ENCODE results near the gene DLGAP1.

The DLGAP1 gene

DNA sequence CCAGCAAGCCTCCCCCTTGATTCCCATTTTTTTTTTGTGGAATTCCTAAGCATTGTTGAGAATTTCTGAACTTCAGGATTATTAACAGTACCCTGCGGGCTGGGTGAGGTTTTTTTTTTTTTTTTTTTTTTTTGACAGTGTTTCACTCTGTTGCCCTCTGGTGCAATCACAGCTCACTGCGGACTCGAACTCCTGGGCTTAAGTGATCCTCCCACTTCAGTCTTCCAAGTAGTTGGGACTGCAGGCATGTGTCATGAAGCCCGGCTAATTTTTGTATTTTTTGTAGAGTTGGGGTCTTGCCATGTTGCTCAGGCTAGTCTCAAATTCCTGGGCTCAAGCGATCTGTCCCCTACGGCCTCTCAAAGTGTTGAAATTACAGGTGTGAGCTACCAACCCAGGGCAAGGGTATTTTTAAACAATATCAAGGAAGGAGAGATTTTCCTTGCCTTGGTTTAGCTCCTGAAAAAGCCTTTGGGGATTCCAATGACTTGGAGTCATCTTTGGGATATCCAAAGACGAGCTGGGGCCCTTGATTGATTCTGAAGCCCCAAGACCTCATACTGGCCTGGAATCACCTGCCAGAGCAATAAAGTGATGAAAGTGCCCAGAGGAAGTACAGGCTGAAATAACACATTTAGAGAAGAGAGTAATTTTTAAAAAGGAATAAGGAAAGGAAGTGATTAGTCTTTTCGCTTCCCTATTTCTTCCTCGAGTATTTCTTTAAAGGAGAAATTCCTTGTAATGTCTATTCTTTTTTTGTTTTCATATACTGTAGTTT is 764.9 kb downstream of the DLGAP1 start:
- DNase-seq (ENCODE audit: low spot score) = no peak

GRCh38 chr18:3689091-3689490 is 766.0 kb downstream of the DLGAP1 start:
- no peak for DNase-seq (ENCODE audit: low spot score)

DNA sequence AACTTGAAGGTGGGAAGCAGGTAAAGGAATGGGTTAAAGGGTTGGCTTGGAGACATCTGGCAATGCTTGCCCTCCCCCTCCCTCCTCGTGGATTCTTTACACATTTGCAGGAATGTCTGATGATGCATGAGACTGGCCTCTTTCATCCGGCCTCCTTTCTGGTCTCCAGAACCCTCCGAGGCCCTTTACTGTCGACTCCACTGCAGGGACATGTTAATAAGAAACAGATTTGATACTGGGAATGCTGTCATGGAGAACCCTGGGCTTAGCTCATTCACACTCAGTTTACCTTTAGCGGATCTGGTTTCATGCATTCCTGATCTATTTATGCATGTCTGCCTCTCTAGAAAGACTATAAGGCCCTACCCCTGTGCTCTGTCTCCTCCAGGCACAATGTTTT is 766.4 kb downstream of the DLGAP1 start:
- no peak for DNase-seq (ENCODE audit: low spot score)

GRCh38 chr18:3683483-3683882 is 771.6 kb downstream of the DLGAP1 start:
- no peak for DNase-seq (ENCODE audit: low spot score)

DNA sequence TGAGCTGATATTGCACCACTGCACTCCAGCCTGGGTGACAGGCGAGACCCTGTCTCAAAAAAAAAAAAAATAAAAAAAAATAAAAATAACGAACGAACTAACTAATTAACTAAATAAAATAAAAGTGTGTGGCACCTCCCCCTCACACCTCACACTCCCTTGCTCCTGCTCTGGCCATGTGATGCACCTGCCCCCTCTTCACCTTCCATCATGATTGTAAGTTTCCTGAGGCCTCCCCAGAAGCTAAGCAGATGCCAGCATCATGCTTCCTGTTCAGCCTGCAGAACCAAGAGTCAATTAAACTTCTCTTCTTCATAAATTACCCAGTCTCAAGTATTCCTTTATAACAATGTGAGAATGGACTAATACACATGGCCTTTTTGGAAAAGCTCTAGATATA is 773.0 kb downstream of the DLGAP1 start:
- DNase-seq (ENCODE audit: low spot score) = no peak

DNA sequence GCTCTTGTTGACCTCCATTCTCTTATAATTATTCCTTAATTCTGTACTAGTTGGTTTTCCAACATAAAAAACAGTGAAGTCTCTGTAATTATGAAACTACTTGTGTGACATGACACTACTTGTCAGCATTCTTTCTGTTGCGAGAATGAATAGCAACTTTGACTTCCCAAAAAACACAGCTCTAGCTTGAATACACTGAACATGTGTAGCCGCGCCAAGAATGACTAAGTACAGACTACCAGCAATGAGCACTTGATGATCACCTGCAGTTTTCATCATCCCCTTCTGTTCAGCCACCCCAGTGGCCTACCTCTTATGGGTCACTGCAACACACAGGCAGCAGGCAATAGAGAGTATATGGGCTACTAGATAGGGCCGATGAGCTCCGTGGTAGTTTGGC is 775.9 kb downstream of the DLGAP1 start:
- no peak for DNase-seq (ENCODE audit: low spot score)

GRCh38 chr18:3675994-3676393 is 779.1 kb downstream of the DLGAP1 start:
- DNase-seq (ENCODE audit: low spot score) = no peak

GRCh38 chr18:3675446-3675845 is 779.7 kb downstream of the DLGAP1 start:
- no peak for DNase-seq (ENCODE audit: low spot score)

GRCh38 chr18:3671176-3671575 is 783.9 kb downstream of the DLGAP1 start:
- no peak for DNase-seq (ENCODE audit: low spot score)

DNA sequence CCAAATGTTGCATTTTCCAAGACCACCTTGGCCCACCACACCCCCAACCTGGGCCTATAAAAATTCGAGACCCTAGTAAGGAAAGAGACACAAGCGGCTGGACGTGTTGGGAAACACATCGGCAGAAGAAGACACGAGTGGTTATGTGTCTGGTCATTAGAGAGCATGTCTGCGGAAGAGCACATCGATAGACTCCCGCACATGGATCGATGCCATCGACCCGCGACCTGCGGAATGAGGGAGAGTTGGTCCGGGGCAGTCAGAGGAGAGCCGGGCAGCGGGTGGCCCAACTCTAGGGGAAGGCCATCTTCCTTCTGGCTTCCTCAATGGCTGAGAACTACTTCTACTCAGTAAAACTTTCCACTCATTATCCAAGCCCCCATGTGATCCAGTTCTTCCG is 785.7 kb downstream of the DLGAP1 start:
- DNase-seq (ENCODE audit: low spot score) = no peak

DNA sequence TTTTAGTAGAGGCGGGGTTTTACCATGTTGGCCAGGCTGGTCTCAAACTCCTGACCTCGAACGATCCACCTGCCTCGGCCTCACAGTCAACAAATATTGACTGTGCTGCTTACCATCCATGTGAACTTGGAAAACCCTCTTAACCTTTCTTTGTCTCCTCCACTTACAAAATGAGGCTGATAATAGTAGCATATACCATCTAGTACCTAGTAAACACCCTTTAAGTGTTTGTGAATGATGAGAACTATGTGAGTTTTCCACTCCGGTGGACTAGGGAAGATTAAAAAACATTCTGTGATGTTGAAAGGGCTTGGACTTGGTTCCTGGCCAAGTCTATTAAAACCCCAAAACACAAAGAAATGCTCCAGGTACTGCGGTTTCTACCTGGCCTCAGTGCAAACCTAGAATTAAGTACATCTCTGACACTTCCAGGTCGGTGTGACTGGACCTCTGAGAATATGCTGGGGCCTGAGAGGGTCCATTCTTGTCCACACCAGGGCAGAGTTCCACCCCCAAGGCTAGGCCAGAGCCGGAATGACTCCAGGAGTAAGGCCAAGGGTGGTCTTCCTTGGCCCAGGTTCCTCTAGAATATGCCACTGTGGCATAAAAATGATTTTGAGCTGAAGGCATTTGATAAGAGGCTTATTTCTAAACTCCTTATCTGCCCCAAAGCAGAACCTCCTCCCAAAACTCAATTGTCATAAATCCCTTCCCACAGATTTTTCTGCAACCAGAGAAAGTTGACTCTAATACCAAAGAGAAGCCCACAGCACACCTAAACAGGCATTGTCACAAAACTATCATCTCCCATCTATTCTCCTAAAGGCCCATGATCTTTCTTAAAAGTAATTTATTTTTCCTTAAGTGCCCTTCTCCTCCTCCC is 787.6 kb downstream of the DLGAP1 start:
- DNase-seq (ENCODE audit: low spot score) = no peak

GRCh38 chr18:3666526-3667254 is 788.4 kb downstream of the DLGAP1 start:
- no peak for DNase-seq (ENCODE audit: low spot score)

- peak; percentile 89 for DNase-seq (ENCODE audit: low spot score)
Observed at GRCh38 chr18:3665780-3666525, 789.2 kb downstream of the DLGAP1 start.

- no peak for DNase-seq (ENCODE audit: low spot score)
Observed at GRCh38 chr18:3665204-3665603, 789.9 kb downstream of the DLGAP1 start.

- peak; percentile 31 for DNase-seq (ENCODE audit: low spot score)
Observed at GRCh38 chr18:3664563-3665178, 790.4 kb downstream of the DLGAP1 start.

GRCh38 chr18:3663870-3664512 is 791.1 kb downstream of the DLGAP1 start:
- DNase-seq (ENCODE audit: low spot score) = no peak

DNA sequence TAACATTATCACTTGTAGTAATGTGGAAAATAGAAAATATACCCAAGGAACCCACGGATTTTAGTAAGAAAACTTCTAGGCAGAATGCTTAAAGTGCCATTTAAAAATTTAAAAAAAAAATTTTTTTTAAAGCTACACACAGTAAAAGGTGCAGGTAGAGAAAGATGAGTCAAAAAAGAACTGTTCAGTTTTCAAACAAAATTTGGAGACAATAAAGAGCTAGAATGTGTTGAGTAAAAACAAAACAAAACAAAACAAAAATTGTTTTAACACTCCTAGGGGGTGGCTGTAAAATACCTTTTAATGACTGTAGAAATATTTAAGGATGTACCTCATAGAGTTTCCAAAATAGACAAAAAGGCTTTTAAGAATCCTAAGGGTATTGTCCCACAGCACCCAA is 793.1 kb downstream of the DLGAP1 start:
- DNase-seq (ENCODE audit: low spot score) = no peak

GRCh38 chr18:3660739-3661515 is 794.2 kb downstream of the DLGAP1 start:
- peak; percentile 7 for DNase-seq (ENCODE audit: low spot score)

DNA sequence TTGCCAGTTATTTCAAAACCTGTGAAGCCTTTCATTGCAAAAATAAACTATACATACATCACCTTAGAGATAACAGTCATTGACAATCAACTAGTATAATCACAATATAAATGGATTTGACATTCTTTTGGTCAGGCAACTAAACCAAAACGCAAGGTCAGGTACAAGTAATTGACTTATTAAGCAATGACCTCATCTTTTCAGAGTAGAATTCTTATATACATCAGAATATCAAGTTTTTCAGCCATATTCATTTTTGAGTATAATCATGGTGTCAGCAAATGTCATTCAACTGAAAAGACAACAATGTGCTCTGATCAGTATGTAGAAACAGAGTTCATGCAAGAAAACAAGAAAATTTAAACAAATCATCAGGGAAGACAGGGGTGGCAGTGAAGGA is 796.6 kb downstream of the DLGAP1 start:
- DNase-seq (ENCODE audit: low spot score) = no peak

All from kidney capillary endothelial cell (primary cell).